Measurements from ENCODE around the gene APOM.

The APOM gene

GRCh38 chr6:31658158-31658688, 2.5 kb downstream of the APOM start:
- Mint-ChIP-seq H3K4me3 (peak overlapping the region; percentile 83 to 95 (median 89)), H3K9me3 (no peaks in the 10 kb centered on the region), H3K4me1 (peaks cover 56% of the 10 kb centered on the region), H3K27ac (peak overlapping the region; percentile 50 to 70 (median 67)), H3K27me3 (ENCODE audit: low read depth) (no peaks in the 10 kb centered on the region), H3K36me3 (ENCODE audit: low read depth) (peaks cover 20% of the 10 kb centered on the region)
- TF ChIP-seq CTCF (IDR thresholded peaks at IDR 0.05; ENCODE audit: unreplicated experiment in 3 of 3), result no peak

GRCh38 chr6:31658983-31659648, 3.4 kb downstream of the APOM start:
- TF ChIP-seq CTCF (IDR thresholded peaks at IDR 0.05; ENCODE audit: unreplicated experiment in 3 of 3), result no peak
- H3K27ac Mint-ChIP-seq, result peak overlapping the region; percentile 93 to 96 (median 94)
- no peaks in the 10 kb centered on the region for H3K27me3 Mint-ChIP-seq (ENCODE audit: low read depth)
- H3K36me3 Mint-ChIP-seq (ENCODE audit: low read depth), result peaks cover 26% of the 10 kb centered on the region
- peak overlapping the region; percentile 83 to 95 (median 89) for H3K4me3 Mint-ChIP-seq
- peaks cover 65% of the 10 kb centered on the region for H3K4me1 Mint-ChIP-seq
- no peaks in the 10 kb centered on the region for H3K9me3 Mint-ChIP-seq

GRCh38 chr6:31659649-31660380, 4.1 kb downstream of the APOM start:
- Mint-ChIP-seq H3K4me3 (peak overlapping the region; percentile 83 to 95 (median 89)), H3K27ac (peak overlapping the region; percentile 93 to 96 (median 94)), H3K4me1 (peaks cover 72% of the 10 kb centered on the region), H3K36me3 (ENCODE audit: low read depth) (peaks cover 31% of the 10 kb centered on the region), H3K9me3 (no peaks in the 10 kb centered on the region), H3K27me3 (ENCODE audit: low read depth) (no peaks in the 10 kb centered on the region)
- no peak for TF ChIP-seq CTCF (IDR thresholded peaks at IDR 0.05; ENCODE audit: unreplicated experiment in 3 of 3)

GRCh38 chr6:31660381-31661261, 4.9 kb downstream of the APOM start, which contains the start of gene C6orf47:
C6orf47 (minus strand) TSS chr6:31660778; CDS start chr6:31659947, 831 bp downstream.
- Mint-ChIP-seq H3K4me3 (peak within 1 kb of the TSS; percentile 83 to 95 (median 89)), H3K4me1 (peaks cover 69% of the 10 kb centered on the region), H3K36me3 (ENCODE audit: low read depth) (peaks cover 29% of the 10 kb centered on the region), H3K9me3 (no peaks in the 10 kb centered on the region), H3K27me3 (ENCODE audit: low read depth) (no peaks in the 10 kb centered on the region), H3K27ac (peak within 1 kb of the TSS; percentile 93 to 96 (median 94))
- TF ChIP-seq CTCF (IDR thresholded peaks at IDR 0.05; ENCODE audit: unreplicated experiment in 3 of 3), result no peak

- no peaks in the 10 kb centered on the region for H3K9me3 Mint-ChIP-seq
- peaks cover 70% of the 10 kb centered on the region for H3K4me1 Mint-ChIP-seq
- TF ChIP-seq CTCF (IDR thresholded peaks at IDR 0.05; ENCODE audit: unreplicated experiment in 3 of 3), result no peak
- peaks cover 26% of the 10 kb centered on the region for H3K36me3 Mint-ChIP-seq (ENCODE audit: low read depth)
- H3K4me3 Mint-ChIP-seq, result peak overlapping the region; percentile 83 to 95 (median 89)
- peak overlapping the region; percentile 93 to 96 (median 94) for H3K27ac Mint-ChIP-seq
- H3K27me3 Mint-ChIP-seq (ENCODE audit: low read depth), result no peaks in the 10 kb centered on the region
Measured at GRCh38 chr6:31661262-31662123, 5.8 kb downstream of the APOM start.

All from nephron (organoid).